Measurements from ENCODE around the gene DLX1.

- TF ChIP-seq GATA2 (IDR thresholded peaks at IDR 0.05; ENCODE audit: low read depth, low read length), result no peak
- no peak for TF ChIP-seq GATA3 (IDR thresholded peaks at IDR 0.05; ENCODE audit: low read depth, low read length)
These were observed 20.2 kb upstream of the DLX1 start for GRCh38 chr2:172065111-172065510.
